ENCODE results near the gene NFE2L2. TPM values are rescaled to one million over a fixed set of nuclear protein-coding genes. Genes with fewer than 3 reads are reported as not detected.
"Not testable (repeated sequence)": the region's sequence is repeated elsewhere in the genome, so short reads cannot be mapped to it uniquely, and the experiment has no call there.

NFE2L2 gene
- total RNA-seq, 1 experiment from 2014 or later = 60.8 TPM

GRCh38 chr2:177282181-177282641 lies 17.7 kb upstream of the NFE2L2 start:
- in situ Hi-C loops (cut with HindIII; ENCODE audit: low sequenced_read_pairs) = no loop called here

DNA sequence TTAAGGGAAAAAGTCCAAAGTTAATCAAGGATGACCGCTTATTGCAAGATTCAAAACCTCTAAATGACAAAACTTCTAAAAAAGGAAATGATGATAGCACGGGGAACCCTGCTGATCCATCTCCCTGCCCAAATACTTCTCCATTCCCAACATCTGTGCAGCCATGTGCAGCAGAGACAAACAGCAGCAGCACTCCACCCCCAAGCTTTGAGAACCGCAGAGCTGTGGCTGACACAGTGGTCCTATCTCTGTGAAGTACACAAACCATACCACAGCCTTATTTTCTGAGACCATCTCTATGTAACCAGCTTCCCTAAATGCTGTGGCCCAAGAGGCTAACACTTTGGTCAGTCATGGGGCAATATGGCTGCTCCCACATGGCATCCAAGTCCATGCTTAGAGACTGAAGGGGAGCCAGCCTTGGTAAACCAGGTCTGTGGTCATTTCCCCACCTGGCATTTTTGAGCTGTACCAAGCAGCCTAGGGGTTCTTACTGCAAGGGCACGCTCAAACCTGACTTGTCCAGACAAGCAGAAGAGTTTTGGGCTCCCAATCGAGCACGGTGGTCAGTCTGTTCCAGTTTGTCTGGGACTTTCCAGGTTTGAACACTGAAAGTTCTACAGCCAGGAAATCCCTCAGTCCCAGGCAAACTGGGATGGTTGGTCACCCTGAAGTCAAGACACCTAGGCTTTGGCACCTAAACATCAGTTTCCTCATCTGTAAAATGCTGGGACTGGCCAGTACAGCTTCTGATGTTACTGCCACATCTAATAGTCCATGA lies 17.1 kb upstream of the NFE2L2 start:
- DNase-seq (ENCODE audit: low spot score) = no peak
- in situ Hi-C loops (cut with HindIII; ENCODE audit: low sequenced_read_pairs) = no loop called here

More at GRCh38 chr2:177282181-177282641, 17.7 kb upstream of the NFE2L2 start:
- DNase-seq (ENCODE audit: low spot score) = peak; percentile 88

GRCh38 chr2:177279847-177280246 lies 15.3 kb upstream of the NFE2L2 start:
- in situ Hi-C loops (cut with HindIII; ENCODE audit: low sequenced_read_pairs) = no loop called here
- no peak for DNase-seq (ENCODE audit: low spot score)

DNA sequence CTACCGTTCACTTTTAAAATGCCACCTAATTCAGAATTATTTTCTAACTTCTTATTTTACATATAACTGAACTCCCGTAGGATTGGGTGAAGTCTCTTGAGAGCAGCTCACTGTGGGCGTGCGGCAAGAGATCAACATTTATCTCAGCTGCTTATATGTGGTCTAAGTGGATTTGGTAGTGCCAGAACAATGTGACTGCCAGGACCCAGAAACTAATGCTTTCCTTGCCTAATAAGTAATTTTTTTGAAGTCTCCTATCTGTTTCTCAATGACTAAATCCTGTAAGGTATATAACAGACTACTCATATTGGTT lies 11.2 kb upstream of the NFE2L2 start:
- DNase-seq (ENCODE audit: low spot score) = no peak
- in situ Hi-C loops (cut with HindIII; ENCODE audit: low sequenced_read_pairs) = no loop called here

- in situ Hi-C loops (cut with HindIII; ENCODE audit: low sequenced_read_pairs) = no loop called here
- DNase-seq (ENCODE audit: low spot score) = no peak
Observed at GRCh38 chr2:177275040-177275742, 10.7 kb upstream of the NFE2L2 start.

- no peak for DNase-seq (ENCODE audit: low spot score)
Observed at GRCh38 chr2:177273408-177273807, 8.9 kb upstream of the NFE2L2 start.

DNA sequence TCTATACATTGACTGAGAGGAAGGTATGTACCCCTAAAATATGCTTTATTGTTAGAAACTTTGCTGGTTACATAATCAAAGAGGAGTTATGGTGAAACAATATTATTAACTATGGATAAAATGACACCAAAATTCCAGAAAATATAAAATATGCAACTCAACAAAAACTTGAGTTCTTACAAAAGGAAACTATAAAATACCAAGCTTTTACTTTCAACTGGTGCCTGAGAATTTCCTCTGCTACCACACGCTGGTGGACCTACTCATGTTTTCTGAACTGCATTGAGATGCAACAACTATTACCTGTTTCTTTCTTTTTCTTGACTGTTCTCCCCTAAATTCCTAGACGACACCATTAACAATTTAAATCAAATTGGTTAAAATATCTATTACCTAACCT lies 8.2 kb upstream of the NFE2L2 start:
- DNase-seq (ENCODE audit: low spot score) = no peak
- in situ Hi-C loops (cut with HindIII; ENCODE audit: low sequenced_read_pairs) = no loop called here

More at GRCh38 chr2:177273408-177273807, 8.9 kb upstream of the NFE2L2 start:
- in situ Hi-C loops (cut with HindIII; ENCODE audit: low sequenced_read_pairs) = no loop called here

DNA sequence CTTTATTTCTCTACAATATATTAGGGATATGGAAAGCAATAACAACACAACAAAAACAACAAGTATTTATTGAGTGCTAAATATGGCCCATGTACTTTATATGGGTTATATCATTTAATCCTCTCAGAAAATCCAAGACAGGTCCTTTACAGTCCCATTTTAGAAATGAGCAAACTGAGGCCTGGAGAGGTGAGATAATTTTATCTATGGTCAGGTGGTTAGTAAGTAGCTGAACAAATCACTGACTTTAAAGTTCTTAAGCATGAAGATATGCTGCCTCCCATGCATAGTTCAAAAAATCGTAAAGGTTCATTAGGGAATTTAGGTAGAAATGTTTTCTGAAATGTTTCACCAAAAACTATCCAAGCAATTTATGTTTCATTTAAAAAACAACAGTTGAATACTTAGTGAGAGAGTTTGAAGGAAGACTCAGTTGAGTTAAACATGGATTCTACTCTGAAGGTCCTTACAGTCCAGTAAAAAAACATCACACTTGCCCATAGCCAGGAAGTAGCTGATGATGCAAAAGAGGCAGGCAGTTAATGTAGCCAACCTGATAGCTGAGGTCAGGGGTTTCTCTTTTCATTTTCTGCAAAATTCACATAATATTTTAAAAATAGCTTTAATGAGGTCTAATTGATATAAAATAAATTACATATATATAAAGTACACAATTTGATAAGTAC lies 7.6 kb upstream of the NFE2L2 start:
- in situ Hi-C loops (cut with HindIII; ENCODE audit: low sequenced_read_pairs) = no loop called here
- DNase-seq (ENCODE audit: low spot score) = no peak

GRCh38 chr2:177270531-177270930 lies 6.0 kb upstream of the NFE2L2 start:
- no peak for DNase-seq (ENCODE audit: low spot score)
- in situ Hi-C loops (cut with HindIII; ENCODE audit: low sequenced_read_pairs) = no loop called here

DNA sequence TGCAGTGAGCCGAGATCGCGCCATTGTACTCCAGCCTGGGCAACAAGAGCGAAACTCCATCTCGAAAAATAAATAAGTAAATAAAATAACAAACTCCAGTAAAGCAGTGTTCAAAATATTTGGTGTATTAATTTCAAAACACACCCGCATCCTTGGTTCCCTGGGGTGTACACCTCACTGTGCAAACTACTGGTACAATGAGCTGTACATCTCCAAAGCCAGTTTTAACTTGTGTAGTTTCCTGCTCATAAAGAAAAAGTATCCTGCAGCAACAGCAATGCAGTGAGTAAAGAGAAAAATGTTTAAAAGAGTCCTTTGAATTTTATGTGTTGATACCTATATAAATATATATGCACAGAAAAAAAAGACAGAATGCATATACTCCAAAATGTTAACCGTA lies 4.4 kb upstream of the NFE2L2 start:
- no peak for DNase-seq (ENCODE audit: low spot score)
- in situ Hi-C loops (cut with HindIII; ENCODE audit: low sequenced_read_pairs) = no loop called here

DNA sequence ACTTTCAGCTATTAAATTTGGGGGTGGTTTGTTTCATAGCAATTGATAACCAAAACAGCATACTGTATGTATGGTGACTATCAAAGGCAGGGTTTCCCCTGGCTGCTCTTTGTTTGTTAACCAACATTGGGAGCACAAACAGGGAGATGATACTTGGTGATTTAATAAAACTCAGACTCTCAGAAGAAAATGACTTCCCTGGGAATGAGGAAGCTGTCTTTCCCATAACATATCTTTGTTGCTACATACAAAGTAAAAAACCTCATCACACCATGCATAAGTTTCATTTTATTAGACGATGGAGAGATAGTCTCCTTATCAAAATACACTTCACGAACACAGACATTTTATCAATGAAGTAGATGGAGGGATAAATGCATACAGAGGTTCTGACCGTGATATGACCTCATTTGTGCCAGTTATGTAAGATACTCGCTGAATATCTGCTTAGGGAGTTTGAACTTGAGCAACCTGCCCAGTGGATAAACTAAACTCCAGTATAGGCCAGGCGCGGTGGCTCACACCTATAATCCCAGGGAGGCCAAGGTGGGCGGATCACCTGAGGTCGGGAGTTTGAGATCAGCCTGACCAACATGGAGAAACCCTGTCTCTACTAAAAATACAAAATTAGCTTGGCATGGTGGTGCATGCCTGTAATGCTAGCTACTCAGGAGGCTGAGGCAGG lies 3.8 kb upstream of the NFE2L2 start:
- in situ Hi-C loops (cut with HindIII; ENCODE audit: low sequenced_read_pairs) = no loop called here
- no peak for DNase-seq (ENCODE audit: low spot score)

DNA sequence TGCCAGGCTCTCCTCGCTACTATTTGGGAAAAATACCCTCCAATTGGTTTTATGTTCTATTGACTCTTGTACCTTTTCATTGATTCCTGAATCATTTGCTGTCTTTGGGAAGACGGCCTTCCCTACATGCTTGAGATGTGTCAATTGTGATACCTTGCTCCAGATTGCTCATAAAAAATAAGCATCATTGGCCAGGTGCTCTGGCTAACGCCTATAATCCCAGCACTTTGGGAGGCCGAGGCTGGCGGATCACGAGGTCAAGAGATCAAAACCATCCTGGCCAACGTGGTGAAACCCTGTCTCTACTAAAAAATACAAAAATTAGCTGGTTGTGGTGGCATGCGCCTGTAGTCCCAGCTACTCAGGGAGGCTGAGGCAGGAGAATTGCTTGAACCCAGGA lies 2.4 kb upstream of the NFE2L2 start:
- DNase-seq (ENCODE audit: low spot score); in situ Hi-C loops (cut with HindIII; ENCODE audit: low sequenced_read_pairs): not testable (repeated sequence)

- in situ Hi-C loops (cut with HindIII; ENCODE audit: low sequenced_read_pairs) = no loop called here
- DNase-seq (ENCODE audit: low spot score) = peak; percentile 29
Observed at GRCh38 chr2:177265824-177266817, 1.6 kb upstream of the NFE2L2 start.

- no peak for DNase-seq (ENCODE audit: low spot score)
- in situ Hi-C loops (cut with HindIII; ENCODE audit: low sequenced_read_pairs) = no loop called here
Observed at GRCh38 chr2:177264209-177264692, 276 bp downstream of the NFE2L2 start.

- DNase-seq (ENCODE audit: low spot score) = peak; percentile 95
- in situ Hi-C loops (cut with HindIII; ENCODE audit: low sequenced_read_pairs) = no loop called here
Observed at GRCh38 chr2:177263451-177264208, 897 bp downstream of the NFE2L2 start.

GRCh38 chr2:177262958-177263450 lies 1.5 kb downstream of the NFE2L2 start:
- in situ Hi-C loops (cut with HindIII; ENCODE audit: low sequenced_read_pairs) = no loop called here
- no peak for DNase-seq (ENCODE audit: low spot score)

DNA sequence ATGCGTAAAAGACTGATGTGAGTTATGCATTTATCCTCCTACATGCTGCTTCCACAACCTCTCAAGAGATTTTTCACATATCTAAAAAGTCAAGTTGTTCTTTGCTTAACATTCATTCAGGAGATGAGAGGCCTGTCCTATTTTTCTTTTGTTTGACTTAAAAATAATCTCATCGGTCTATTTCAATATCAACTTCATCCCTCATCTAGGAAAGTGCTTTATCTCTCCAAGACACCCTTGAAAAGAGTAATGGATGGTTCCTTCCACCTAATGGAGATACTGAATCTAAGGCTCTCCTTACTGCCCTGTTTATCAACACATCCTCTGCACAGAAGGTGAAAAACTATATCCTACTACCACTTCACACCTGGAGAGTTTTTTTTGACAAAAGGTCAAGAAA lies 2.4 kb downstream of the NFE2L2 start:
- DNase-seq (ENCODE audit: low spot score) = peak; percentile 70
- in situ Hi-C loops (cut with HindIII; ENCODE audit: low sequenced_read_pairs) = no loop called here

Measured in G401 (cell line).